ENCODE measurements around the gene MILR1.
"Not testable (repeated sequence)": the region's sequence is repeated elsewhere in the genome, so short reads cannot be mapped to it uniquely, and the experiment has no call there.

The MILR1 gene

GRCh38 chr17:64448665-64449512 lies at the start of gene MILR1:
TSS of gene MILR1 (plus strand) at chr17:64449115. CDS start at chr17:64449169, 54 bp downstream.
- DNase-seq = no peak

GRCh38 chr17:64399767-64400156 lies 49.2 kb upstream of the MILR1 start:
- no peak for DNase-seq

GRCh38 chr17:64400642-64401041 lies 48.3 kb upstream of the MILR1 start:
- no peak for DNase-seq

GRCh38 chr17:64401244-64401860 lies 47.6 kb upstream of the MILR1 start:
- DNase-seq = no peak

GRCh38 chr17:64401941-64402340 lies 47.0 kb upstream of the MILR1 start:
- DNase-seq = no peak

- no peak for DNase-seq
These were observed 46.4 kb upstream of the MILR1 start for GRCh38 chr17:64402469-64402868.

- no peak for DNase-seq
These were observed 44.9 kb upstream of the MILR1 start for GRCh38 chr17:64403881-64404460.

GRCh38 chr17:64406321-64407200 lies 42.4 kb upstream of the MILR1 start:
- no peak for DNase-seq

GRCh38 chr17:64410750-64411490 lies 38.0 kb upstream of the MILR1 start:
- DNase-seq = no peak

GRCh38 chr17:64411999-64412771 lies 36.7 kb upstream of the MILR1 start:
- no peak for DNase-seq

- DNase-seq = no peak
These were observed 36.0 kb upstream of the MILR1 start for GRCh38 chr17:64412944-64413381.

GRCh38 chr17:64413513-64413912 lies 35.4 kb upstream of the MILR1 start:
- DNase-seq = no peak

- no peak for DNase-seq
These were observed 30.2 kb upstream of the MILR1 start for GRCh38 chr17:64418506-64419339.

- no peak for DNase-seq
These were observed 28.7 kb upstream of the MILR1 start for GRCh38 chr17:64420143-64420670.

GRCh38 chr17:64422121-64422520 lies 26.8 kb upstream of the MILR1 start:
- DNase-seq = not testable (repeated sequence)

GRCh38 chr17:64423881-64424280 lies 25.0 kb upstream of the MILR1 start:
- no peak for DNase-seq

- DNase-seq = no peak
These were observed 24.5 kb upstream of the MILR1 start for GRCh38 chr17:64424324-64424849.

- no peak for DNase-seq
These were observed 23.7 kb upstream of the MILR1 start for GRCh38 chr17:64425191-64425590.

- DNase-seq = no peak
These were observed 22.3 kb upstream of the MILR1 start for GRCh38 chr17:64426596-64426995.

- no peak for DNase-seq
These were observed 20.5 kb upstream of the MILR1 start for GRCh38 chr17:64428406-64428805.
